Measurements from ENCODE around the gene SPINDOC. TPM values are rescaled to one million over a fixed set of nuclear protein-coding genes. Genes with fewer than 3 reads are reported as not detected.
"Not testable (repeated sequence)": the region's sequence is repeated elsewhere in the genome, so short reads cannot be mapped to it uniquely, and the experiment has no call there.

Gene SPINDOC
- total RNA-seq, 2 donors from 2014 or later, result 6.4 to 7.1 TPM

GRCh38 chr11:63779039-63779438 is 34.2 kb upstream of the SPINDOC start:
- DNase-seq (no peak), ATAC-seq (no peak)
- intact Hi-C loops (cut with DNase I, micrococcal nuclease), result loop anchor here in 1 of 2 donors (10.0 kb wide), 1 partner anchor 166 kb away; no protein-coding TSS in a partner anchor

GRCh38 chr11:63782749-63783148 is 30.5 kb upstream of the SPINDOC start:
- DNase-seq (no peak), ATAC-seq (no peak)
- intact Hi-C loops (cut with DNase I, micrococcal nuclease), result no loop called here

GRCh38 chr11:63783925-63784592 is 29.2 kb upstream of the SPINDOC start:
- no peak for DNase-seq
- intact Hi-C loops (cut with DNase I, micrococcal nuclease), result no loop called here
- ATAC-seq, result no peak

GRCh38 chr11:63785823-63786222 is 27.4 kb upstream of the SPINDOC start:
- ATAC-seq (no peak), DNase-seq (no peak)
- intact Hi-C loops (cut with DNase I, micrococcal nuclease), result no loop called here

- intact Hi-C loops (cut with DNase I, micrococcal nuclease), result no loop called here
- no peak for ATAC-seq
- no peak for DNase-seq
Measured at GRCh38 chr11:63791495-63792167, 21.6 kb upstream of the SPINDOC start.

- ATAC-seq (no peak), DNase-seq (no peak)
- intact Hi-C loops (cut with DNase I, micrococcal nuclease), result no loop called here
Measured at GRCh38 chr11:63793161-63793560, 20.1 kb upstream of the SPINDOC start.

GRCh38 chr11:63795066-63795465 is 18.2 kb upstream of the SPINDOC start:
- intact Hi-C loops (cut with DNase I, micrococcal nuclease), result no loop called here
- ATAC-seq (no peak), DNase-seq (no peak)

GRCh38 chr11:63800921-63801320 is 12.3 kb upstream of the SPINDOC start:
- ATAC-seq, result no peak
- no peak for DNase-seq
- intact Hi-C loops (cut with DNase I, micrococcal nuclease), result no loop called here

GRCh38 chr11:63802637-63803414 is 10.4 kb upstream of the SPINDOC start:
- intact Hi-C loops (cut with DNase I, micrococcal nuclease), result no loop called here
- peak; percentile 21 for ATAC-seq
- DNase-seq, result no peak

- intact Hi-C loops (cut with DNase I, micrococcal nuclease), result no loop called here
- ATAC-seq, result peak; percentile 99
- DNase-seq, result peak; percentile 37 to 76
Measured at GRCh38 chr11:63804259-63804658, 9.0 kb upstream of the SPINDOC start.

- no peak for ATAC-seq
Measured at GRCh38 chr11:63805844-63806415, 7.3 kb upstream of the SPINDOC start.

GRCh38 chr11:63810383-63810782 is 2.9 kb upstream of the SPINDOC start:
- DNase-seq; ATAC-seq; intact Hi-C loops (cut with DNase I, micrococcal nuclease): not testable (repeated sequence)

More at GRCh38 chr11:63805844-63806415, 7.3 kb upstream of the SPINDOC start:
- no peak for DNase-seq
- intact Hi-C loops (cut with DNase I, micrococcal nuclease), result no loop called here

- intact Hi-C loops (cut with DNase I, micrococcal nuclease), result no loop called here
- no peak for DNase-seq
- no peak for ATAC-seq
Measured at GRCh38 chr11:63811522-63811921, 1.7 kb upstream of the SPINDOC start.

- intact Hi-C loops (cut with DNase I, micrococcal nuclease), result no loop called here
- ATAC-seq (peak; percentile 39), DNase-seq (peak; percentile 56)
Measured at GRCh38 chr11:63813563-63814382, 517 bp downstream of the SPINDOC start.

GRCh38 chr11:63814383-63814736 is 1.1 kb downstream of the SPINDOC start:
- peak; percentile 2 for ATAC-seq
- intact Hi-C loops (cut with DNase I, micrococcal nuclease), result no loop called here
- no peak for DNase-seq

GRCh38 chr11:63816166-63816565 is 2.9 kb downstream of the SPINDOC start:
- intact Hi-C loops (cut with DNase I, micrococcal nuclease), result no loop called here
- ATAC-seq, result no peak
- no peak for DNase-seq

GRCh38 chr11:63816732-63817131 is 3.5 kb downstream of the SPINDOC start:
- no peak for ATAC-seq
- intact Hi-C loops (cut with DNase I, micrococcal nuclease), result no loop called here
- DNase-seq, result no peak

- ATAC-seq (no peak), DNase-seq (no peak)
- intact Hi-C loops (cut with DNase I, micrococcal nuclease), result no loop called here
Measured at GRCh38 chr11:63817758-63818498, 4.7 kb downstream of the SPINDOC start.
